Activated T-cell treated with anti-CD3 and anti-CD28 coated beads for 48 hours (primary cell): Measurements from ENCODE around the gene ZNF771.
"Not testable (repeated sequence)": the region's sequence is repeated elsewhere in the genome, so short reads cannot be mapped to it uniquely, and the experiment has no call there.

ENCODE experiments used
- DNase-seq: peaks from one replicate; pipeline ENCODE4 v3.0.0-alpha.2; 2020; ENCODE audit warnings: low read depth

The ZNF771 gene

GRCh38 chr16:30434852-30435251 is 27.4 kb downstream of the ZNF771 start:
- DNase-seq: peak; percentile 75

DNA sequence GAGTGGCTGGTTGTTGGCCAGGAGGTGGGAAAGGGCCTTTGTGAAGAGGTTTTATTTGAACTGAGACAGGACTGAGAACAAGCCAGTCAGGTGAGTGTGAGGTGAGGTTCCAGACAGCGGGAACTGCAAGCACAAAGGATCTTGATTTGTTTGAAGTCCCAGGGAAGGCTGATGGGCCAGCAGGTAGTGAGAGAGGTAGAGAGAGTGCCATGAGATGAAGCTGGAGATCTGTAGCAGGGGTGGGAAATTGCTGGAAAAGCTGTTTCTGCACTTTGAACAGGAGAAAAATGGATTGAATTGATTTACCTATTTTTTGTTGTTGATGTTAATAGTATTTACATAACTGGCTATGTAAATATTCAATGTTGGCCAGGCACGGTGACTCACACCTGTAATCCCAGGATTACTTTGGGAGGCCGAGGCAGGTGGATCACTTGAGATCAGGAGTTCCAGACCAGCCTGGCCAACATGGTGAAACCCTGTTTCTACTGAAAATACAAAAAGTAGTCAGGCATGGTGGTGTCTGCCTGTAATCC is 30.2 kb downstream of the ZNF771 start:
- no peak for DNase-seq

DNA sequence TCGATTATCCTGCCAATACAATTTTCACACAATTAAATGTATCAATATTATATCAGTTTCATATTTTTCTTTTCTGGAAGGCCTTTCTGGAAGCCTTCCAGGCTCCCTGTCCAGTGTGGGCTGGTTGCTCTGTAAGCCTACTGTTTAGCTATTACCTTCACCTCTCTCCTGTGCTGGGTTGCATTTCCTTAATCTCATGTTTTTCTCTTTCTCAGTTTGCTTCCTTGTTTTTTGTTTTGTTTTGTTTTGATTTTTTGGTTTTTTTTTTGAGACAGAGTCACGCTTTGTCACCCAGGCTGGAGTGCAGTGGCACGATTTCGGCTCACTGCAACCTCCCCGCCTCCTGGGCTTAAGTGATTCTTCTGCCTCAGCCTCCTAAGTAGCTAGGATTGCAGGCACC is 31.4 kb downstream of the ZNF771 start:
- no peak for DNase-seq

GRCh38 chr16:30439720-30440348 is 32.4 kb downstream of the ZNF771 start:
- no peak for DNase-seq

DNA sequence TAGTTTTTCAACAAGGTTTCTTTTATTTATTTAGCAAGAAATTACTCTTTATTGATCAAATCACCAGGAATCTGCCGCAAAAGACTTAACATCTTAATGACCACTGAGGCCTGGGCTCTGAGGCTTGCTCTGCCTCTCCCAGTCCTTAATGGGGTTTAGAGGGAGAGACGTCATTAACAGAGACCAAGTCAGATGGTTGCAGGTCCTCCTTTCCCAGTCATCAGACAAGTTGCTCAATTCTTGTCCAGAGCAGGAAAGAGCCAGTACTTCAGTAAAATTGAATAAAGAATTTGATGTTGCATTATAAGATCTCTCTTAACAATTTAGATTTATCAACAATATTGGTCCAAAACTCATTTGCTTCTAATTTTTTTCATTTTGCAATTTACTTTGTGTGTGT is 36.2 kb downstream of the ZNF771 start:
- no peak for DNase-seq

DNA sequence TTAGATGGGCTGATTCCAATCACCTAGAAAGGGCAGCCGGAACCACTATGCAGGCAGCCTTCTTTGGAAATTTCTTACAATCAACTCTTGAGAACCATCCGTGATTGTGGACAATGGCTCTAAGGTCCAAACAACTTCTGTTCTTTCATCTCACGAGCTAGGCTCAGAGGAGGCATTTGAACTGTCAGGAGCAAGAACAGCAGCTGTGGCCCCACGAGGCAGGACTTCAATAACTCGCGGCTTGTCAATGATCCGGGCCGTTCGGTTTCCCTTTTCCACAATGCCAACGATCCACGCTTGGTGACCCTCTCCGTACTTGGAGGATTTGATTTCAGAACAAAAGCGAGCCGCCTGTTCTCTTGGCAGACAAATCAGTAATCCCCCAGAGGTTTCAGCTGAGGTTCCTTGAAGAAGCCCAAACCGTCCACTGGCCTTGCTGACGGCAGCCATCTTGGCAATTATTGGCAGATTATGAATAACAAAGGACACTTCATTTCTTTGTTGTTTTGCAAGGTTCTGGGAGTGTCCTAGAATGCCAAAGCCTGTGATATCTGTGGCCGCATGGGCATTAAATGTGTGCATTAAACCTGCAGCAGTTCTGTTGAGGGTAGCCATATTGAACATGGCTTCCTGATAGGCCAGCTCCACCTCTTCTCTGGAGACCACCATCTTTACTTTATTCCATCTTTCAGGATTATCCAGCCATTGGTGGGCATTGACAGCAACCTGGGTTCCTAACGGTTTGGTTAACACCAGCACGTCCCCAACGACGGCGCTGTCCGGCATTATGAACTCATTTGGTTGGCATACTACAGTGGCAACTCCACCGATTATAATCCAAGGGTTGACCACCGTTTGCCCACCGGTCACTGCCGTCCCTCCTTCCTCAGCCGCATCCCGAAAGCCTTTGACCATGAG is 37.1 kb downstream of the ZNF771 start:
- no peak for DNase-seq

- DNase-seq: no peak
These were observed 37.7 kb downstream of the ZNF771 start for GRCh38 chr16:30445149-30445407.

- DNase-seq: peak; percentile 92
These were observed 38.2 kb downstream of the ZNF771 start, which contains the start of gene SEPHS2 for GRCh38 chr16:30445408-30446202. SEPHS2 (minus strand) TSS chr16:30445874; CDS start chr16:30445727, 147 bp downstream.

DNA sequence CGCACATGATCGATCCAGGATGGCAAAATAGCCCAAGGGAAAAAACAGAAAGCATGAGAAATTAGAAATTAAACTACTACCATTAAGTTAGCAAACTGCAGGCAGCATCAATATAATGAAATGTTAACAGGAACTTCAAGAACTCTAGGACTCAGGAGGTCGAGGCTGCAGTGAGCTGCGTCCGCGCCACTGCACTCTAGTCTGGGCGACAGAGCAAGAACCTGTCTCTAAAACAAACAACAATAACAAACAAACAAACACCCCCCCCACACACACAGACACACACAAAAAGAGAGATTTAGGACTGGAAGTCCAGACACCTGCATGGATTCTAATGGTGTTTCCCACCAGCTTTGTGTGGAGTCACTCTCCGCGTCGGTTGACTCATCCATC is 38.8 kb downstream of the ZNF771 start:
- no peak for DNase-seq

DNA sequence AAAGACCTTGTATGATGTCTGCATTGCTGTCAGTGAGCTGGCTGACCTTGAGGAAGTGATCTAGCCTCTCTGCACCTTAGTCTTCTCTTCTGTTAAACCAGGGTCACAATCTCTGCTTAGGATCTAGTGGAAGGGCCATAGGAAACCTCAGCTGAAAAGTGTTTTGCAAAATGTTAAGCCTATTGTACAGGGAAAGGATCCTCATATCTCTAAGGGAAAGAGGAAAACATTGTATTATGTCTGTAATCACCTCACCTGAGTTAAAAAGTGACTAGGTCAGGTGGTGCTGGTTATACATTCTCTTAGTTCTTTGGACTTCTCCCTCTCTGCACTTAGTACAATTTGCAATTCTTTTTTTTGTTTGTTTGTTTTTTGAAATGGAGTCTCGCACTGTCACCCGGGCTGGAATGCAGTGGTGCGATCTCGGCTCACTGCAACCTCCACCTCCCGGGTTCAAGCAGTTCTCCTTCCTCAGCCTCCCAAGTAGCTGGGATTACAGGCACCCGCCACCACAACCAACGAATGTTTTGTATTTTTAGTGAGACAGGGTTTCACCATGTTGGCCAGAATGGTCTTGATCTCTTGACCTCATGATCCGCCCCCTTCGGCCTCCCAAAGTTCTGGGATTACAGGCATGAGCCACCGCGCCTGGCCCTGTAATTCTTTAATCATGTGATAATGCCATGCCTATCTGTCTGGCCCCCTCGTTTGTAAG is 40.3 kb downstream of the ZNF771 start:
- no peak for DNase-seq

GRCh38 chr16:30449116-30449435 is 41.7 kb downstream of the ZNF771 start:
- DNase-seq: no peak

DNA sequence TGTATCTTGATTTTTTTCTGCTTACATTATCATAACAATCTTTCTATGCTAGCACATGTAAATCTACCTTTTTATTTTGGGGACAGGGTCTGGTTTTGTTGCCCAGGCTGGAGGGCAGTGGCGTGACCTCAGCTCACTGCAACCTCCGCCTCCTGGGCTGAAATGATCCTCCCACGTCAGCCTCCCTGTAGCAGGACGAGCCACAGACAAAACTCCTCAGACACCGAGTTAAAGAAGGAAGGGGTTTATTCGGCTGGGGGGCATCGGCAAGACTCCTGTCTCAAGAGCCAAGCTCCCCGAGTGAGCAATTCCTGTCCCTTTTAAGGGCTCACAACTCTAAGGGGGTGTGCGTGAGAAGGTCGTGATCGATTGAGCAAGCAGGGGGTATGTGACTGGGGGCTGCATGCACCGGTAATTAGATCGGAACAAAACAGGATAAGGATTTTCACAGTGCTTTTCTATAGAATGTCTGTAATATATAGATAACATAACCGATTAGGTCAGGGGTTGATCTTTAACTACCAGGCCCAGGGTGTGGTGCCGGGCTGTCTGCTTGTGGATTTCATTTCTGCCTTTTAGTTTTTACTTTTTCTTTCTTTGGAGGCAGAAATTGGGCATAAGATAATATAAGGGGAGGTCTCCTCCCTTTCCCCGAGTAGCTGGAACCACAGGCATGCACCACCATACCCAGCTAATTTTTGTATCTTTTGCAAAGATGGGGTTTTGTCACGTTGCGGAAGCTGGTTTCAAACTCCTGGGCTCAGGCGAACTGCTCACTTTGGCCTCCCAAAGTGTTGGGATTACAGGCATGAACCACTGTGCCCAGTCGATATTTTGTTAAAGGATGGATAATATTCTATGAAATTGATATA is 45.5 kb downstream of the ZNF771 start:
- DNase-seq: not testable (repeated sequence)

GRCh38 chr16:30456302-30456701 is 48.9 kb downstream of the ZNF771 start:
- DNase-seq: no peak

DNA sequence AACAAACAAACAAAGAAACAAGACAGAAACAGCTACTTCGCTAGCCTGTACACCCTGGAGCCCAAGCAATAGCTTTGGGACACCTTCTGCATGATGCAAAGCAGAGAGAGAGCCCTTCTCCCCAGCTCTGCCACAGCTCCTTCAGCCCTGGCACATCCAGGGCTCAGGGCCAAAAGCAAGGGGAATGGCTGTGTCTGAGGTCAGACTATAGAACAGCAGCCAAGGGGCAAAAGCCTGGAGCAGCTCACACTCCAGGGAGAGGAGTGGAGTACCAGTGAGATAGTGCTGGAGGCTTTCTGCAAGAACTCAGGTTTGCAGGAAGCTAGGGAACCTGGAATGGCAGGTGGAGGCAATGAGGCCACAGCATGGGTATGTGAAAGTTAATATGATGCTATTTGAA is 49.9 kb downstream of the ZNF771 start:
- no peak for DNase-seq

DNA sequence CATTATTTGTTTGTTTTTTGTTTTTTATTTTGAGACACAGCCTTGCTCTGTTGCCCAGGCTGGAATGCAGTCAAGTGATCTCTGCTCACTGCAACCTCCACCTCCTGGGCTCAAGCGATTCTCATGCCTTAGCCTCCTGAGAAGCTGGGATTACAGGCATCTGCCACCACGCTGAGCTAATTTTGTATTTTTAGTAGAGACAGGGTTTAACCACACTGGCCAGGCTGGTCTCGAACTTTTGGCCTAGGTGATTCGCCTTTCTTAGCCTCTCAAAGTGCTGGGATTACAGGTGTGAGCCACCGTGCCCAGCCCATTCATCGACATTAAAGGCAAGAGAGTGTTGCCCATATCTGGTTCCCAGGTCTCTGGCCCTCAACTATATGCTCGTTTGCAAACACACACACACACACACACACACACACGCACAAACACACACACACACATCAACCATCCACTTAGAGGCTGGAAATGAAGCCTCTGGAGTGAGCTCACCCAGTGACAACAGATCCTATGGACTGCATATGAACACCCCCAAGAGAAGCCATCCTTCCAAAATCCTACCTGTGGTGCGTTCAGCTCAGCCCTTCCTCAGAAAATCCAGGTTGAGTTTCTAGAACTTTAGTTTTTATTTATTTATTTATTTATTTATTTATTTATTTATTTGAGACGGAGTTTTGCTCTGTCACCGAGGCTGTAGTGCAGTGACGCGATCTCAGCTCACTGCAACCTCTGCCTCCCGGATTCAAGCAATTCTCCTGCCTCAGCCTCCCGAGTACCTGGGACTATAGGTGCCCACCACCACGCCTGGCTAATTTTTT is 50.5 kb downstream of the ZNF771 start:
- no peak for DNase-seq

GRCh38 chr16:30458561-30459394 is 51.4 kb downstream of the ZNF771 start:
- DNase-seq: peak; percentile 88

DNA sequence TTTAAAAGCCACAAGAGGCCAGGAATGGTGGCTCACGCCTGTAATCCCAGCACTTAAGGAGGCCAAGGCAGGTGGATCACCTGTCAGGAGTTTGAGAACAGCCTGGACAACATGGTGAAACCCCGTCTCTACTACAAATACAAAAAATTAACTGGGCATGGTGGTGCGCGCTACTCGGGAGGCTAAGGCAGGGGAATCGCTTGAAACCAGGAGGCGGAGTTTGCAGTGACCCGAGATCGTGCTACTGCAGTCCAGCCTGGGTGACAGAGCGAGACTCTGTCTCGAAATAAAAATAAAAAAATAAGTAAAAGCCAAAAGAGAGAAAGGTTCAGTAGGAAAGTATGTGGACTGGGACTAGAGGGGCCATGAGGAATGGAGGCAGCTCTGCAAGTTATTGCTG is 52.0 kb downstream of the ZNF771 start:
- no peak for DNase-seq

DNA sequence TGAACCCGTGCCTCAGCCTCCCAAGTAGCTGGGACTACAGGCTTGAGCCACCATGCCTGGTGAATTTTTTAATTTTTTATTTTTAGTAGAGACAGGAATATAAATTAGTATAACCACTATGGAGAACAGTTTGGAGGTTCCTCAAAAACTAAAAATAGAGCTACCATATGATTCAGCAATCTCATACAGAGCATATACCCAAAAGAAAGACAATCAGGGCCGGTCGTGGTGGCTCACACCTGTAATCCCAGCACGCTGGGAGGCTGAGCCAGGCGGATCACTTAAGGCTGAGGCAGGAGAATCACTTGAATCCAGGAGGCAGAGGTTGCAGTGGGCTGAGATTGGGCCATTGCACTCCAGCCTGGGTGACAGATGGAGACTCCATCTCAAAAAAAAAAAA is 54.0 kb downstream of the ZNF771 start:
- not testable (repeated sequence) for DNase-seq

GRCh38 chr16:30464078-30464477 is 56.7 kb downstream of the ZNF771 start:
- DNase-seq: no peak
